ENCODE measurements around the gene GZF1.

DNA sequence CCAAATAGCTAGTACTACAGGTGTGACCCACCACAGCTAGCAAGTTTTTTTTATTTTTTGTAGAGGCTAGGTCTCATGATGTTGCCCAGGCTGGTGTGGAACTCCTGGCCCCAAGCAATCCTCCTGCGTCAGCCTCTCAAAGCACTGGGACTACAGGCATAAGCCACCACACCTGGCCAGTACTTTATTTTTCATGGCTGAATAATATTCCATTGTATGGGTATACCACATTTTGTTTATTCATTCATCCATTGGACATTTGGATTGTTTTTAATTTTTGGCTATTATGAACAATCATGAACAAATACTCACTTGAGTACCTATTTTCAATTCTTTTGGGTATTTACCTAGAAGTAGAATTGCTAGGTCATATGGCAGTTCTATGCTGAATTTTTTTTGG lies 18.4 kb upstream of the GZF1 start:
- TF ChIP-seq, protein P1, sequence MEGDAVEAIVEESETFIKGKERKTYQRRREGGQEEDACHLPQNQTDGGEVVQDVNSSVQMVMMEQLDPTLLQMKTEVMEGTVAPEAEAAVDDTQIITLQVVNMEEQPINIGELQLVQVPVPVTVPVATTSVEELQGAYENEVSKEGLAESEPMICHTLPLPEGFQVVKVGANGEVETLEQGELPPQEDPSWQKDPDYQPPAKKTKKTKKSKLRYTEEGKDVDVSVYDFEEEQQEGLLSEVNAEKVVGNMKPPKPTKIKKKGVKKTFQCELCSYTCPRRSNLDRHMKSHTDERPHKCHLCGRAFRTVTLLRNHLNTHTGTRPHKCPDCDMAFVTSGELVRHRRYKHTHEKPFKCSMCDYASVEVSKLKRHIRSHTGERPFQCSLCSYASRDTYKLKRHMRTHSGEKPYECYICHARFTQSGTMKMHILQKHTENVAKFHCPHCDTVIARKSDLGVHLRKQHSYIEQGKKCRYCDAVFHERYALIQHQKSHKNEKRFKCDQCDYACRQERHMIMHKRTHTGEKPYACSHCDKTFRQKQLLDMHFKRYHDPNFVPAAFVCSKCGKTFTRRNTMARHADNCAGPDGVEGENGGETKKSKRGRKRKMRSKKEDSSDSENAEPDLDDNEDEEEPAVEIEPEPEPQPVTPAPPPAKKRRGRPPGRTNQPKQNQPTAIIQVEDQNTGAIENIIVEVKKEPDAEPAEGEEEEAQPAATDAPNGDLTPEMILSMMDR (IDR thresholded peaks at IDR 0.05 in 8 of 11, conservative IDR thresholded peaks at IDR 0.05 in 3 of 11), result no peak
- TF ChIP-seq POLR2AphosphoS5 (IDR thresholded peaks at IDR 0.05), result no peak
- no peak for TF ChIP-seq POLR2A (IDR thresholded peaks at IDR 0.05)
